ENCODE measurements around the gene SLAMF1.
"Not testable (repeated sequence)": the region's sequence is repeated elsewhere in the genome, so short reads cannot be mapped to it uniquely, and the experiment has no call there.

DNA sequence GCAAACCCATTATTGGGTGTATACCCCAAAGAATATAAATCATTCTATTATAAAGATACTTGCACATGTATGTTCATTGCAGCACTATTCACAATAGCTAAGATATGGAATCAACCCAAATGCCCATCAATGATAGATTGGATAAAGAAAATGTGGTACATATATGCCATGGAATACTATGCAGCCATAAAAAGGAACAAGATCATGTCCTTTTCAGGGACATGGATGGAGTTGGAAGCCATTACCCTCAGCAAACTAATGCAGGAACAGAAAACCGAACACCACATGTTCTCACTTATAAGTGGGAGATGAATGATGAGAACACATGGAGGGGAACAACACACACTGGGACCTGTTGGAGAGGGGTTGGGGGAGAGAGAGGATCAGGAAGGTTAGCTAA is 83.6 kb downstream of the SLAMF1 start:
- not testable (repeated sequence) for TF ChIP-seq CTCF (IDR thresholded peaks at IDR 0.05); EZH2 (IDR thresholded peaks at IDR 0.05; ENCODE audit: borderline replicate concordance, insufficient read depth, low read depth, low read length, poor library complexity, severe bottlenecking)
